Lung microvascular endothelial cell (primary cell): Measurements from ENCODE around the gene HAGH. TPM values are rescaled to one million over a fixed set of nuclear protein-coding genes. Genes with fewer than 3 reads are reported as not detected.
A peak's percentile ranks its signal among the peaks of the same experiment; 100 is the strongest.
"Not testable (repeated sequence)": the region's sequence is repeated elsewhere in the genome, so short reads cannot be mapped to it uniquely, and the experiment has no call there.

Experiments used
- DNase-seq, 2 donors: peaks; one replicate each; pipeline versions ENCODE4 v3.0.0 to v3.0.0-alpha.2; 2010; ENCODE audit warnings: low read depth in 2 of 2
- total RNA-seq: library from RNA; depleted of rRNA; stranded (reverse); fragments of >200 nt; gene quantifications from 2 replicates; pipeline ENCODE4 v1.2.1, GENCODE V29; 2014

HAGH gene
- 58.2 and 71.8 TPM in 2 replicates for total RNA-seq

DNA sequence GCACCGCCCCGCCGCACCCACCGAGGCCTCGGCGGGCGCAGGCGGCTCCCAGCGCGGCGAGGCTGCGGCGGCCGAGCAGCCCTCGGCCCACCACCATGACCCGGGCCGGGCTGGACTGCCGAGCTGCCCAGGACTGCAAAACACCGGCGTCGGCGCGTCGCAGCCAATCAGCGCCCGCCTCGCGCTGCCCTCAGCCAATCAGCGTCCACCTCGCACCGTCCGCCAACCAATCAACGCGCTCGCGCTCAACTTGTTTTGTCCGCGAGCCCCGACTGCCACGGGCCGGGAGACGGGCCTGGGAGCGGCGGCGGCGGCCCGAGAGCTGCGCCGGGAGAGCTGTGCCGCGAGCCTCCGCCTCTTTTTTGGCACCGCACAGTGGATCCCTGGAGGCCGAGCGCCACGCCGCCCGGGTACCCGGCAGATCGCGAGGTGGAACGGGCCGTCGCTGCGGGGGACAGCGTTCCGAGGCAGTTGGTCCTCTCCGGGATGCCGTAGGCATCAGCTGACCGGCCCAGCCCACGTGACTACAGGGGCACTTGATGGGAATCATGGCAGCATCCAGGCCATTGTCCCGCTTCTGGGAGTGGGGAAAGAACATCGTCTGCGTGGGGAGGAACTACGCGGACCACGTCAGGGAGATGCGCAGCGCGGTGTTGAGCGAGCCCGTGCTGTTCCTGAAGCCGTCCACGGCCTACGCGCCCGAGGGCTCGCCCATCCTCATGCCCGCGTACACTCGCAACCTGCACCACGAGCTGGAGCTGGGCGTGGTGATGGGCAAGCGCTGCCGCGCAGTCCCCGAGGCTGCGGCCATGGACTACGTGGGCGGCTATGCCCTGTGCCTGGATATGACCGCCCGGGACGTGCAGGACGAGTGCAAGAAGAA, at the start of gene HAGH, which contains the start of gene FAHD1:
TSS of gene HAGH (minus strand) at position 135 of the 883 bp plus-strand sequence. CDS start at position 97, 38 bp downstream.
TSS of gene FAHD1 (plus strand) at position 516 of the 883 bp plus-strand sequence. CDS start at position 549, 33 bp downstream.
- DNase-seq = peak; percentile 98 to 99

DNA sequence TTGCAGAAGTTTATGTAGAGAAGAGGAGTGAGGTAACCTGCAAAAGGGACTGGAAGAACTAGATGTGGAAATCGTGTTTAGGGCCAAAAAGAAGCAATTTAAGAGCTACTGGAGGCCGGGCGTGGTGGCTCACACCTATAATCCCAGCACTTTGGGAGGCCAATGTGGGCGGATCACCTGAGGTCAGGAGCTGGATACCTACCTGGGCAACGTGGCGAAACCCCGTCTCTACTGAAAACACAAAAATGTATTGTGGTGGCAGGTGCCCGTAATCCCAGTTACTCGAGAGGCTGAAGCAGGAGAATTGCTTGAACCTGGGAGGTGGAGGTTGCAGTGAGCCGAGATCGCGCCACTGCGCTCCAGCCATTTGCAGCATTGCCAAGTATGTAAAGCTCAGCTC, 49.4 kb upstream of the HAGH start:
- DNase-seq = not testable (repeated sequence)

DNA sequence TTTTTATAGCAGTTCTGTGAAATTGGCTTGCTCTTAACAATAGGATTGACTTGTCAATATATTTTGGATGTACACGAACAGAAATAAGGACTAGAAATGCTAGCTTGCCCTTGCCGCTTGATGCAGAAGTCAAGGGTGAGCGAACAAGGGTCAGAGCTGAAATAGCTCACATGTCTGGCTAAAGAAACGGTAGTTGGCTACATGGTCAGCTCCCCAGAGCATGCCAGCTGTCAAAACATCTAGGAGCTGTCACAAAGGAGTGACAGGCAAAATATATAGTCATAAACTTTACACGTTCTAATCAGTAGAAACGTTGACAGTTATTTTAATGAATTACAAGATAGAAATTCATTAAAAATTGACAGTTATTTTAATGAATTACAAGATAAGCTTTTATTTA, 48.2 kb upstream of the HAGH start:
- DNase-seq = no peak

DNA sequence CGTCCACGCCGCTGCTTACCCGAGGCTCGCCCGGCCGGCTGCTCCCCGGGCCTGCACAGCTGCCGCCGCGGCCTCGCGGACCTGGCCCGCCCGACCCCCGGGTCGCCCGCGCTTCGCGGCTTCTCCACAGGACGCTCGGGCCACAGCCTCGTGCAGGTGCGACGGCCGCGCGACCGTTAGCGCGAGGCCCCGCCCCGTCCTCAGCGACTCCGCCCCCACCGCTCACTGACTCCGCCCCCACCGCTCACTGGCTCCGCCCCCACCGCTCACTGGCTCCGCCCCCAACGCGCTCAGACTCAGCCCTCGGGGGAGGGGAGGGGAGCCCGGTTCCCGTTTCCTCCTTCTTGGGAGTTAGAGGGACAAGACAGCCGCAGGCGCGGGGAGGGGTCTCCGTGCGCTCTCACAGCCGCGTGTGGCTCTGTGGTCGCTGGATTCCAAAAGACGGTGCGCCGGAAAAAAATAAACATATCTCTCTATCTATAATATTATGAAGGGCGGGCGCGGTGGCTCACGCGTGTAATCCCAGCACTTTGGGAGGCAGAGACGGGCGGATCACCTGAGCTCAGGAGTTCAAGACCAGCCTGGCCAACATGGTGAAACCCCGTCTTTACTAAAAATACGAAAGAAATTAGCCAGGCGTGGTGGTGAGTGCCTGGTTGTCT, 45.5 kb upstream of the HAGH start, which contains the start of gene MEIOB:
TSS of gene MEIOB (minus strand) at position 191 of the 662 bp plus-strand sequence. CDS start 3,989 bp downstream, outside the sequence.
- peak; percentile 8 to 34 for DNase-seq

DNA sequence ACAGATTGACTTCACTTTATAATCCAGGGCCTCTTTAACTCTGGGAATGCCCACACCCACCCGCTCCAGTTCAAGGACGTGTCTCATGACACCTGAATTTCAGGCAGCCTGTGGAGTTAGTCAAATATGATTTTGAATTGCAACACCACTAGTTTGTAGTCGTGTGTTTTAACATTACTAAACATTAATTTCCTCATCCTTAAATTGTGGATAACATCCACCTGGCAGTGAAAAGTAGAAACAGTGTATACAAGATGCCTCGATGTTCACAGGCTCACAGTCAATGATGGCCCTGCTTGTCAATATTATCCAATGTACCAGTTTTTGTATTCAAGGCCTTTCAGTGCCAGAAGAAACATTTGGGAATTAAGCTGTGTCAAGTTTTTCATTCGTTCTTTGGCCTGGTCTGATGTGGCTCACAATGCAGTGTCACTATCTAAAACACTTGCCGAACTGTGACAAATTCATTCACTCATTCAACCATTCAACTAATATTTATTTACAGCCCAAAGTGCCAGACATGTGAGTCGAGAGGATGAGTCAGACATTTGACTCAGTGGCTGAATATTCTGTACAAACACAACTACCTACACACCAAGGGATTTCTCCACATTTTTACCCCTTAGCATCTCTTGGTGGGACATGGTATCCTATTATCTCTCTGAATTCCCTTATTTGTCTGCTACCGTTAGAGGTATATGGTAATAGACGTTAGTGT, 43.9 kb upstream of the HAGH start:
- peak; percentile 26 to 59 for DNase-seq

DNA sequence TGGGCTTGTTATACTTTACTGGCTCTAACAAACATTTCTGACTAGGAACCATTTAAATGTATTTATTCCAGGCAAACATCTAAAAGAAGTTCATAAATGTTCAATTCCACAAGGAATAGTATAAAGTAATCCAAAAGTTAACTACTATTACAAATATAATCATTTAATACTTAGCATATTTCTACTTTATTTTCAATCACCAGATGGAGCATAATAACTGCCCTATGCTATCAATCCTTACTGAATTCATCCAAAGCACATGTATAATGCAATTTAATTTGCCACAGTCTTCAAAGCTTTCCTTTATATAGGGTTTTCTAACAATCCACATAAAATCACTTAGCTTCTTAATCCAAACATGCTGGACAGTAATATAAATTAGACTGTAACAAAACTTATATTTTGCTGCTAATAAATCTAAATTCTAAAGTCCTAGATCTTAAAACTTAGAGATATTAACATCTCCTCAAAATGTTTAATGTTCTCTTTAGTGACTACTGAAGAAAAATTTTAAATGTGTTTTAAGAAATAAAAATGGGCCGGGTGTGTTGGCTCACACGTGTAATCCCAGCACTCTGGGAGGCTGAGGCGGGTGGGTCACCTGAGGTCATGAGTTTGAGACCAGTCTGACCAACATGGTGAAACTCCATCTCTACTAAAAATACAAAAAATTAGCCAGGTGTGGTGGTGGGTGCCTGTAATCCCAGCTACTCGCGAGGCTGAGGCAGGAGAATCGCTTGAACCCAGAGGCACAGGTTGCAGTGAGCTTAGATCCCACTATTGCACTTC, 39.5 kb upstream of the HAGH start:
- DNase-seq = no peak

DNA sequence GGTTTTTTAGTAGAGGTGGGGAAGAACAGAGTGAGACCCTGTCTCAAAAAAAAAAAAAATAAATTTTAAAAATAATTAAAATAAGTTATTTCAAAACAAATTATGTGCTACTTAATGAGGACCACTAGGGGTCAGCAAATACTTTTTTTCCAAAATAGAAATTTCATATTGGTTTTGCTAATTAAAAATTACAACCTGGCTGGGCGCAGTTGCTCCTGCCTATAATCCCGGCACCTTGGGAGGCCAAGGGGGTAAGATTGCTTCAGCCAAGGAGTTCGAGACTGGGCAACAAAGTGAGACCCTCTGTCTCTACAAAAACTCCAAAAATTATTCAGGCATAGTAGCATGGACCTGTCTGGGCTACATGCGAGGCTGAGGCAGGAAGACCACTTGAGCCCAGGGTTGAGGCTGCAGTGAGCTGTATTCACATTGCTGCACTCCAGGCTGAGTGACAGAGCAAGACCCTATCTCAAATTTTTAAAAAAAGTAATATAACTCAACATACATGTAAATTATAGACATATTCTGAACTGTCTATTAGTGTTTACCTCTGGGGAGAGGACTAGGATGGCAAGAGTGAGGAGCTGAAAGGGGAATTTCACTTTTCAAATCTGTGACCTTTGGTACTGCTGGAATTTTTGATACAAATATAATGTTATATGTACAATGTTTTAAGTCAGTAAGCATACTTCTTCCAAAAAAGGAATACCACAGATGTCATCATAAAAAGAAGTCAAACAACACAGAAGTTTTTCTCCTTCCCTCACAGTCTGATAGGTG, 37.2 kb upstream of the HAGH start:
- DNase-seq = peak; percentile 55 to 65

DNA sequence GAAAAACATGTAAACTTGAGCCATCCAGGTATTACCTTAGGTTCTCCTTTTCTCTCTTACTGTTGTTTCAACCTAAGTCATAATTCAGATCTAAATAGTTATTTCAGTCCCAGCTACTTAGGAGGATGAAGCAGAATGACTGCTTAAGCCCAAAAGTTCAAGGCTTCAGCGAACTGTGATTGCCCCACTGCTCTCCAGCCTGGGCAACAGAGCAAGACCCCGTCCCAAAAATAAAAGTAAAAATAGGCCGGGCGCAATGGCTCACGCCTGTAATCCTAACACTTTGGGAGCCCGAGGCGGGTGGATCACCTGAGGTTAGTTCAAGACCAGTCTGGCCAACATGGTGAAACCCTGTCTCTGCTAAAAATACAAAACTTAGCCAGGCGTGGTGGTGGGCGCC, 35.8 kb upstream of the HAGH start:
- no peak for DNase-seq

DNA sequence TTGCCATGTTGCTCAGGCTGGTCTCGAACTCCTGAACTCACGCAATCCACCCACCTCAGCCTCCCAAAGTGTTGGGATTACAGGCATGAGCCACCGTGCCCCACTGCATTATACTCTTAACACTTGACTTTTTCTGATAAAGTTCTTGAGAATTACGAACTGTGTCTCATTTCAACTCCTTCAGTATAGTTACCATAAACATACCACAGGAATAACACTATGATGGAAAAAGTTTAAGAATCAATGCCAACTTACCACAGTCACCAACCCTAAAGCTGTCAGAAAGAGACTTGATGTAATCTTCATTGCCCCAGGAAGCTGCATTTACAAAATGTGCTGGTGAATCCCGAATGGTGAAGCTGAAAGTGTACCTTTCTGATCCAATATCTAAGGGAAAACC, 35.1 kb upstream of the HAGH start:
- no peak for DNase-seq

DNA sequence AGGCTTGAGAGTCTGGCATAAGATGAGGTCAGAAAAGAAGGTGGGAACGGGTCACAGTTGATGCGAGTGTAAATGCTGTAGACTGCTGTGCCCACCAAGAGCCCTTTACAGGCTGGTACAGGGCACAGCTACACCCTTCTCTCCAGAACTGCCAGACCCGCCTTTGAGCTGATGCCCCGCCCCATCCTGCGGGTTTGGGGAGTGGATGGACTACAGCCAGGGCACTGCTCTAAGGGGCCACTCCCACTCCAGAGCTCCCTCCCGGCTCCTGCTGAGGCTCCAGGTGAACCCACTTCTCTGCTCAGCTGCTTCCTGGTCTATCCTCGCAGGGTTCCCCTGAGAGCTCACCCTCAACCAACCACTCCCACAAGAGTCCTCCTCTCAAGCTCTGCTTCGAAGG, 33.0 kb upstream of the HAGH start:
- no peak for DNase-seq

DNA sequence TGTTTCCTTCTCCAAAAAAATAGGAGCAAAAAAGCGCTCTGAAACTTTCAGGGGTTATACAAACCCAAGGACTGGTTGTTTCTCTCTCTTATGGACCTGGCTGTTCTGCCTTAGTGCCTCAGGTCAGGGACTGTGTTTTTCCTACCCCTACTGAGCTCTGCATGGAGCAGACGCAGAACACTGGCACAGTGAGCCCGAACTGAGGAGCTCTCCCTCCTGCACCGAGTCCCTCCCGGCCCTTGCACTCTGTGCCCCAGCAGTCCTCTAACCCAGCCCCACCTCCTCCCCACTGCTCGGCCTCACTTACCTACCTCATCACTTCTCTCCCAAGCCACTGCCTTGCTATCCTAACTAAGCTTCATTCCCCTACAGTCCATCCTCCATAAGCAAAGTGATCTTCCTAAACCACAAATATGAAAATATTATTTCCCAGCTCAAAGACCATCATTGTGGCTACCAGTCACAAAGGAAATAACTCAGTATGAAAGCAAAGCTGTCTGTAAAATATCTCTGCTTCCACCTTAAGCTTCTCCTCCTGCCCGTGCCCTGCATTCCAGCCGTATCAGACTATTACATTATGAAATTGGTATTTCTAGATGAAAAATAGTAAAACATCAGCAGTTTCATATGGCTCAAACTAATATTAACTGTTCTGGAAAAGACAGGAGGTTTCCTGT, 31.7 kb upstream of the HAGH start:
- DNase-seq = no peak

DNA sequence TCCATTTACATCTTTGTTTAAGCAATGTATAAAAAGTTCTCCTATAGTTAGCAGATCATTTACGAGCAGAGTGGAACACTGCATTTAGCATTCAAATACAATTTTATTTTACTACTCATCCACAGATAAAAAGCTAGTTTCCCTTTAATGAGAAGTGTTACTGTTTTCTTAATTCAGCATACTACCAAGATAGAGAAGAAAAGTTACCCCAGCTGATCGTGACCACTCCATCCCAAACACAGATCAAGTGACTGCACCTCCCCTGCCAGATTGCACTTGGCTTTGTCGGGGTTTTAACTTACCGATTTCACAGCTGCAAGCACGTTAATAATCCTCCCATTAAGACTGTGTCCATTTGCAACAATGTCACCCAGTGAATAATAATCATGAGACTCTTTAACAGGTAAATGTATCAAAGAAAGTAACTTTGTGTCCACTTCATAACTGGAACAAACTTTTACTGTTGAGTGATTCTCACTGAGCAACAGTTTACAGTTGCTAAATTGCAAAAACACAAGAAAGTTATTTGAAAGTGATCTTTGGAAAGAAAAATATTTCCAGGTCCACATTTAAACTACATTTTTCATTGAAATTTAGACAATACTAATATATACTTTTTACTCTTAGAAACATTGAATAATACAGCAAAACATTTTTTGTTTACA, 30.9 kb upstream of the HAGH start:
- no peak for DNase-seq

DNA sequence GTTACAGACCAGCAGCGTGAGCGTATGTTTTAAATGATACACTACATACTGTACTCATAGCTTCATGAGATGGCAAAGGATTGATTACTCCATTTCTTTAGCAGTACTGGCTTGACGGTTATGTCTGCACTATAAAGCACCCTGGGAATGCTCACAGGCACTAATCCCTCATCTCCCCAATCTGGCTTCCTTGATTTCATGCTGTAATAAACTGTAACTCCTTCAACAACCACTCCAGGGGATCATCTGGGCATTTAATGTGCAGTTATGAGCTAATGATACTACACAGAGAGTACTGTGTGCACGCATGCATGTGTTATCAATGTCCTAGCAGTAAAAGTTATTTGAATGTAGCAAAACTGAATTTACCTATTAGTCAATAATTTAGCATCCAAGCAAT, 25.2 kb upstream of the HAGH start:
- no peak for DNase-seq

DNA sequence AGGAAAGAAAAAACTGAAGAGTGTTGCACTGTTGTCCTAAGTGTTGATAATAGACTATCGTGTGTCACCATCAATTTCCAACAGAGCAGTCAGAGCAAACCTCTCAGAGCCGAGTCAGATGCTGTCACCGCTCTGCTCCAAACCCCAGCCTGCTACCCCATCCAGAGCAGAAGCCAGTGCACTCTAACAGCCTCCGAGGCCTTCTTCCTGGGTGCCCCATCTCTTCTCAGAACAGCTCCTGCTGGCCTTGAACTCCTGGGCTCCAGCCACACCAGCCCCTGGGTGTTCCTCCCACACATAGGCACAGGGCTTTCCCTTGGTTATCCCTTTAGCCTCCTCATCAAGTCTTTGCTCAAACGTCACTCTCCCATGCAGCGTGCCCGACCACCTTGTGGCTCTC, 24.4 kb upstream of the HAGH start:
- no peak for DNase-seq

DNA sequence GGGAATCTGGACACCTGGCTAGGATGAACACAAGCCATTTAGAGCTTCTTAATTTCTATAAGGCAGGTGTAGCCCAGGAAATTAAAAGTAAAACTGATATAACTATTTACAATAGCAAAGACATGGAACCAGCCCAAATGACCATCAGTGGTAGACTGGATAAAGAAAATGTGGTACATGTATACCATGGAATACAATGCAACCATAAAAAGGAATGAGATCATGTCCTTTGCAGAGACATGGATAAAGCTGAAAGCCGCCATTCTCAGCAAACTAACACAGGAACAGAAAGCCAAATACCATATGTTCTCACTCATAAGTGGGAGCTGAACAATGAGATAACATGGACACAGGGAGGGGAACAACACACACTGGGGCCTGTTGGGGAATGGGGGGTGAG, 19.8 kb upstream of the HAGH start:
- no peak for DNase-seq

DNA sequence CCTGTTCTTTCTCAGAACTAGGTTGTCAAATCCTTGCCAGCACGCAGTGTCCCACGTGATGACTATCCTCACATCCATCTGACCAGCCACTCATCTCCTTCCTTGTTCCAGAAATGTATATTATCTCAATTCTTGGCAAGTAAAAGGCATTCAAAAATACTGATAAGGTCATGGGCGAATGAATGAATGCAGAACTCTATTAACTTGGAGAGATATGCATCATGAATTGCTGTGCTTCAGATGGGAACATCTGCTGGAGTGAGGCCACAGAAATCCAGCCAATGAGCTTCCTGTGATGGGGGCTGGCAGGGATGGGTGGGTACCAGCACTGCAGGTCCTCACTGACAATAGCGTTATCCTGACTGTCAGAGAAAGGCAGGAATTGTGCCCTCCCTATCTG, 19.4 kb upstream of the HAGH start:
- no peak for DNase-seq

DNA sequence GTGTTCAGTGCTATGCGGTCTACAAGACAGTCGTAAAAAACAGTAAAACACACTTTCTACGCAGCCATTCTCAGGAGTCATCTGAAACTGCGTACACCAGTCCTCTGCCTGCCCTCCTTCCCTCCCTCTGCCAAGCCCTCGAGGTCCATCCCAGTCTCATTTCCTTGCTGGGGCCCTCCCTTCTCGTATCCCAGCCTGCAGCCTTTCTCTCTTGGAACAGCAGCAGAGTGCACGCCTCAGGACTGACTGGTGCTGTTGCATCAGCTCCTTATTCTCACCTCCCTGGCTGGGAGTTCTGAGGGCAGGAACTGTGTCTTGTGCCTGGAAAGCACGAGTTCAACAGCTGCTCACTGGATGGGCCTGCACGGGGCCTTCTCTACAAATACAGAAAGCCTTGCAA, 12.9 kb upstream of the HAGH start:
- DNase-seq = peak in 1 of 2 donors; percentile 13

DNA sequence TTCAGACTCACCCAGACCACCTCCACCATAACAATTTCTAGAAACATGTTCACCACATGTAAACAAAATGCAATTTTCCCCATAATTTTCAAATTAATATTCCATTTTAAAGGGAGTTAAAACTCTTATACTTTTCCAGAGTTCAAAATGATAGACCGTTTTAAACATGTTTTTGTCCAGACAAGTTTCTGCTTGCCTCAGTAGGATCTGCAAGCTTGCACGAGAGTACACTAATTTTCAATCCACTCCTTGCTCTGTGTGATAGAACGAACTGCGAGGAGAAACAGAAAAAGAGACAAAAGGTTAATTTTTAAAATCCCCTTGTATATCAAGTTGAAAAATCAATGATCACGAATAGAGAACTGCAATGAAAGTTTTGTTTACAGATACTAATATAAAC, 7.5 kb upstream of the HAGH start:
- no peak for DNase-seq

DNA sequence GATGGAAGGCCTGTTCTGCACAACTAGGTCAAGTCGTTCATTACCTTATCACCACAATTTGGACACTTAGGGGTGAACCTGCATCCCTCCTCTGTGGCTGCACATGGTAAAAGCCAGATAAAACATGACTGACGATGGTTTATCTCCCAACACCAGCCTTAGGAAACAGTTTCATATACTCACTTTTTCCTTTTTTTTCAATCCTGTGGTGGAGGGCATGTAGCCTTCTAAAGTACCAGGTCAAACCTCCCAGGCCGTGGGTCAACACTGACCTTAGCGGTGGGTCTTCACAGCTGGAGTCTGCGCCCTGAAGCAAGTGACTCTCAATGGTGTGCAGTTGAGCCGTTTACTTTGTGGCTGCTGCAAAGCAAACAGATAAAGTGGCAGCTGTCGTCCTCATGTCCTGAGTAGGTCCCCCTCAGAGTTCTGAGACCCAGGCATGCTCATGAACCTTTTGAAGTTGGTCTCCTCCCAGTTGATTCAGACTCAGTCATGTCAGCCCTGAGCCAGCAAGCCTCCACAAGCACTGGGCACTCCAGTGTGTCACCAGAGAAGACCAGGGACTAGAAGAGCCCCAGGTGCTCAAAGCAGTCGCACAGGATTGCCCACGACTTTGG, 6.3 kb upstream of the HAGH start:
- no peak for DNase-seq
